Stimulated activated CD4-positive, alpha-beta T cell treated with anti-CD3 and anti-CD28 coated beads, Interleukin-12 subunit alpha, Interleukin-12 subunit beta, amount 100 ng/mL, for 4 hours (primary cell): ENCODE results near the gene FOCAD.
A peak's percentile ranks its signal among the peaks of the same experiment; 100 is the strongest.

Experiments
- DNase-seq: peaks from one replicate; pipeline ENCODE4 v3.0.0-alpha.2; 2020

FOCAD gene

DNA sequence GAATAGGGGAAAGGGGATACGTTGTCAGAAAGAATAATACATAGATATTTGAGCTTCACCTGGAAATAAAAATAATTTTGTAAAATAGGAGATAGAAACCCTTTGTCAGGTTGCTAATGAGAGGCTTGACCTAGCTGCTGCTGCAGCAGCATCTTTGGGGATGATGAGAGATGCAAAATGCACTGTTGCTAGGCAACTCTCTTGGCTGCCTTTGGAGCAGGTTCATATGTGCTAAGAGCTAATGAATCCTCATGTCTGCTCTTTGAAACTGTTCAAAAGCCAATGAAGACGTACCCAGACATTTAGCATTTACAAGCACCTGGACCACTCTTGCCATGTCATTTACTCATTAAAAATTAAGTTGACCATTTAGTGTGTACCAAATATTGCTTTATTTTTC is 121.7 kb downstream of the FOCAD start:
- DNase-seq: no peak

GRCh38 chr9:20808002-20808401 is 123.9 kb downstream of the FOCAD start:
- no peak for DNase-seq

- no peak for DNase-seq
Measured at GRCh38 chr9:20811872-20812271, 127.8 kb downstream of the FOCAD start.

DNA sequence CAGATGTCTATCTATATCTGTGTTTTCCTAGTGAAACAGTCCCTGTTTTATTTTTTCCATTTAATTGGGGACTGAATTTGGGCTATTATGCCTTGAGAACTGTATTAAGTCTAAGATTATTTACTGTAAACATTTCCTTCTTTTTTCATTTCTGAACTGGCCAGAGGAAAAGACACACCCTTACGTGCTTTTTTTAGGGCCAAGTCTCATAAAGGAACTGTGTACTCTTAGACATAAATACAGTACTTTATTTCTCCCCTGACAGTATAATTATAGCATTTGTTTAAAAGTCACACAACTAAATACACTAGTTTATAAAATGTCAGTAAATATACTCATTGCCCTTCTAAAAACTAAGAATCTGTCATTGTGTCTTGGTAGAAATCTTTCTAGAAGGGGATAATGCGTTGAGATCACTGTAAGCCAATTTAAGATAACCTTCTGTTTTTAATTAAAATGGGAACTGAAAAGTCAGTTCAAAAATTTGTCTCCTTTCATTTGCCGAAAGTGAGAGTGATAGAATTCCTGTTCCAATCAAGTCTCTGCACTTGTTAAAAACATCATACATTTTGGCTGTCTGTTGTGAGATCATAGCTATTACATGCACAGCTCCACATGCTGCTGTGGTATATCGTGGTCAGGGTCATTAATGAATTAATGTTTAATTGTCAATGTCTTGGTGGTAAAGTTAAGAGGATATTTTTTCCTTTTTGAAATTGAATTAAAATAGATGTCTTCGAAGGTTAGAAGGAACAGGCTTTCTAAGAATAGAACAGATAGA is 132.1 kb downstream of the FOCAD start:
- no peak for DNase-seq

- DNase-seq: no peak
Measured at GRCh38 chr9:20823051-20823450, 139.0 kb downstream of the FOCAD start.

- DNase-seq: no peak
Measured at GRCh38 chr9:20831028-20831427, 147.0 kb downstream of the FOCAD start.

GRCh38 chr9:20832775-20833174 is 148.7 kb downstream of the FOCAD start:
- no peak for DNase-seq

GRCh38 chr9:20835377-20836286 is 151.6 kb downstream of the FOCAD start:
- no peak for DNase-seq

DNA sequence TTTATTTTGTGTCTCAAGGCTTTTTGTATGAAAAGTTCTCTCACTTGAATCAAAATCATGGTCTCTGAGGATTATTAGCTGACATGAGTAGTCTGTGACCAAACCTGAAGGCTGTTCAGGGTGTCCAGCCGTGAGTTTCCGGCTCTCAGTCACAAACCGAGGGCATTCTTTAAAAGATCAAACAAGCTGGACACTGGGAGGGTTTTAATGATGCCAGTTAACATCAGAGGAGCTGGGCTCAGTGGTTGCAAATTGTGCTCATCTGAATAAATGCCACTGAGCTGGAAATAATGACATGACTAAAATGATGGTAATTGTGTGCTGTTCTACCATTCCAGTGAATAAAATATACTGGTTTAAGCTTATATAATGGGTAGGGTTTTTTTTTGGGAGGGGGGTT is 153.1 kb downstream of the FOCAD start:
- no peak for DNase-seq

DNA sequence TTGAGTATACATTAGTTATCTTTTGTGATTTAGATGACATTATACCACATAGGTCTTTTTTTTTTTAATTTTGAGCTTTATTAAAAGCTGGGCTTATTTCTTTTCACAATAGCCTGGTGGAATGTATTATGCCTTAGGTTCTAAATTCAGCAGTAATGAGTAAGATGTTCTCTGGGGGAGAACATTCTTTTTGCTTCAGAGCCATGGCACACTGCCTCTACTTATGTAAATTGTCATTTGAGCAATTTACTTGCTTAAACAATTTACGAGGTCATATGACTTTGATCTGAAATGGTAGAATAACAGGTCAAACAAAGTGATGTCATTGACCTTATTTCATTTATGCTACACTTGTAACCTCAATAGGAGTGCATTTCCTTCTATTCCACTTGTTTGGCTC is 154.2 kb downstream of the FOCAD start:
- no peak for DNase-seq

- DNase-seq: no peak
Measured at GRCh38 chr9:20844916-20845315, 160.9 kb downstream of the FOCAD start.

DNA sequence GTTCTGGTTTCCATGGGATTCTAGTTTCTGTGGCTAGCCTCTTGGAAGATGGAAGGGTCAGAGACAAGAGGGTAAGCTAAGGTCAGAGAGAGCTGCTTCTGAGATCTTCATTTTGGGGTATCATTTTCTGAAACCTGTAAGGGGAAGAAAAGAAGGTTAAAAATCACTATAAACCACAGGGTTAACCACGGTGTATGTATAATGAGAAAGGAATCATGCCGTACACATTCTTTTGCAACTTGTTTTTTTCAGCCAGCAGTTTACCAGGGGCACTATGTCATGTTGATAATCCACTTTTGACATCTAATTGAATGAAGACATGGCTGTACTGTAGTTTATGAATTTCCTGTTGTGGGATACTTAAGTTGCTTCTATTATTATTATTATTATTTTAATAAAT is 164.4 kb downstream of the FOCAD start:
- no peak for DNase-seq

- no peak for DNase-seq
Measured at GRCh38 chr9:20853866-20854265, 169.8 kb downstream of the FOCAD start.

- DNase-seq: no peak
Measured at GRCh38 chr9:20854444-20854843, 170.4 kb downstream of the FOCAD start.

GRCh38 chr9:20863945-20864344 is 179.9 kb downstream of the FOCAD start:
- DNase-seq: no peak

DNA sequence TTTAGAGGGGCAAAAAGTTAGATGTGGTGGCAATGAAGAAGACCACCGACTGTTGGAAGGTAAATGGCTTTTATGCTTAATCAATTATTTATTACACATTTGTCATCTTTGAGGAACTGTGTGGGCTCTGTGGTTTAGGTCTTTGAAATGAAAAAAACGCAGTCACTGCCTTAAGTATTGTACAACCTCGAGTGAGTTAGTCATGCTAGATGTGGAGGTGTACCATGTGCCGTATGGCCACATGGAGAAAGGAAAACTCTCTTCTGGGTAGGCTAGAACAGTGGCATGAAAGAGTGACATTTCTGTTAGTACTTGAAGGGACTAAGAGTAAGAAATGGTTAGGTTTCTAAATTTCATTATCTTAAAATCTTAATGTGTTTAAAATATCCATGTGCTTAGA is 181.3 kb downstream of the FOCAD start:
- DNase-seq: no peak

DNA sequence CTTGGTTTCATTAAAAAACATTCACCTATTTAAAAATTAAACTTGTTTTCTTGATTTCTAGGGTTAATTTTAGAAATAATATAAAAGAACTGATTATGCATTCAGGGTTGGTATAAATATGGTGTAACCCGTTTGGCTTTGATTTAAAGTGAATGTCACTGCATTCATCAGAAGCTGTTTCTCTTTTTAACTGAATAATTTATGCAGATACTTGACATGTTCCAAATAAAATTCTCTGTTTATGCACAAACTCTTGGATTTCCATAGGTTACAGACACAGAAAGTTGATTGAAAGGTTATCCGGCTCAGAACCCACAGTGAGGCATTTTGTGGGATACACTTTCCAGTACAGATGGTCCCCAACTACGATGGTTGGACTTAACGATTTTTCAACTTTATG is 186.1 kb downstream of the FOCAD start:
- DNase-seq: no peak

GRCh38 chr9:20872340-20872977 is 188.4 kb downstream of the FOCAD start:
- DNase-seq: no peak

DNA sequence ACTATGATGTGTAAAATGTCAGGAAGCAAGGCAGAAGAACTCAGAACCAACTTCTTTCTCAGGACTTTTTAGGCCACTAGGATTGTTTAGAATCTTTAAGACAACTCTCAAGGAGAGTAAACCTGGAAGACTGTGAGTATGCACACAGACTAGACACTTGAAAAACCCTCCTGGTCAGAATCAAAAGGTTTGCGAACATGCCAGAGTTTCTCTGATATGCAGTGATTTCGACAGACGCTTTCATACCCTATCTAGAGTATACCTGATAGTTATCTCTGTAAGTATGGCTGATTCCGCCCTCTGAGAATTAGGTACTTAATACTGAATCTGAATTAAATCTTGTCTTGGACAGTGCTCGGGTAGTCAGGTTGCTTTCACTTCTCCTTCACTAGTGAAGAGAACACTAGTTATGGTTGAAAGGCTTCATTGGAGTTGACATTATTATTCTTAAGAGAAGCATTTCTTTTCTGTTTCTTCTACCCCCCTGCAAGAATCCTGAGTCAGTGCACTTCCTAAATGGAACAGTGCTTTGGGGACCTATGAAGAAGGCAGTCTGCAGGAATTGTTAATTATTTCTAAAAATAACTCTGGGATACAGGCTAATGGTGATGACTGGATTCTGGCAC is 189.3 kb downstream of the FOCAD start:
- DNase-seq: no peak

GRCh38 chr9:20880271-20880670 is 196.2 kb downstream of the FOCAD start:
- DNase-seq: no peak

DNA sequence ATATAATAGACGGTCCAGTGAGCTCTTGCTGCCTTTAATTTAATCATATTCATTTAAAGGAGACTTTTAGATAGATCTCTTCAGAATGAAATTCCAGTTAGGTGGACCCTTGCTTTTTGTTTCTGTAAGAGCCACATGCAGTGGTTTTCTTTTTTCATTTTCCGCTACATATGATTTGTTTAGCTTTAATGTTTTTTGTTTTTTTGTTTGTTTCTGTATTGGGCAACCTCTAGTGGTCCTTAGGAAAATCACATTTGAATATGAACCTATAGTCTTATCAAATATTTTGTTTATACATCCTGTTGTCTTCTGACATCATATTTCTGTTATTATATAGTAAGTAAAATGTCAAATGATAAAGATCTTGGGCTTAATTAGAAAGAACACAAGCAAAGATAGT is 196.6 kb downstream of the FOCAD start:
- no peak for DNase-seq

- DNase-seq: peak; percentile 60
Measured at GRCh38 chr9:20884985-20885593, 201.0 kb downstream of the FOCAD start.
